CD4-positive, alpha-beta T cell treated with Interleukin-12 subunit alpha and Interleukin-12 subunit beta, for 1 hour (primary cell): ENCODE results near the gene SKI.

Experiments used
- DNase-seq: peaks from one replicate; pipeline ENCODE4 v3.0.0-alpha.2; 2020

Gene SKI

DNA sequence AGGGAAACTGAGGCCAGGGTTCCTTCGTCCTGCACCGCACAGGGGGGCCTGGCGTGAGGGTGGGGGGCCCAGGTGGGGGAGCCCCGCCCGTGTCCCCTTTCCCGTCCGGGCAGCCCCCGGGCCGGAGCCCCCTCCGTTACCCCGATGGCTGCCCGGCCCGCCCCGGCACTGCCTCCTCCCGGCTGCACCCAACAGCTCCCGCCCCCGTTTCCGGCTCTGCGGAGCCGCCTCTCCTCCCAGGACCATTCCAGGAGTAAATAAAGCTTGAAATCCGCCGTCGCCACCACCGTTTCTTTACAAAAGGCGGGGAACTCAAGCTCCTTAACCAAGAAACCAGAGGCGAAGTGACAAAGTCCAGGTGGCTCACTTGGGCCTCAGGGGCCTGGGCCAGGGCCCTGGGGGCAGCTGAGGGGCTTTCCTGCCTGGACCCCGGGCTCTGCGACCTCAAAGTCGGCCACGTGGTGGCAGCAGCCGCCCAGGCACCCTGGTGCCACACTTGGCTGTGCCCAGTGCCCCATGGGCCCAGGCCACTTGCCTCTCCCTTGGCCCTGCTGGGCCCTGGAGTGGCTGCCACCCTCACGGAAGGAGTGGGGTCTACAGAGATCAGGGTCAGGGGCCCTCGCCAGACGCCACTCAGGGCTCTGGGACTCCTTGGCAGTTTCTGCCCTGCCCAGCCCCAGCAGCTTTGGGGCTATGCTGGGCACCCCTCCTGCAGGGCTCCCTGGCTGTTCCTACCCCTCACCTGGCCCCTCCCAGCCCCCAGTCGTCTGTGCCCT lies 33.0 kb upstream of the SKI start:
- peak; percentile 91 for DNase-seq

DNA sequence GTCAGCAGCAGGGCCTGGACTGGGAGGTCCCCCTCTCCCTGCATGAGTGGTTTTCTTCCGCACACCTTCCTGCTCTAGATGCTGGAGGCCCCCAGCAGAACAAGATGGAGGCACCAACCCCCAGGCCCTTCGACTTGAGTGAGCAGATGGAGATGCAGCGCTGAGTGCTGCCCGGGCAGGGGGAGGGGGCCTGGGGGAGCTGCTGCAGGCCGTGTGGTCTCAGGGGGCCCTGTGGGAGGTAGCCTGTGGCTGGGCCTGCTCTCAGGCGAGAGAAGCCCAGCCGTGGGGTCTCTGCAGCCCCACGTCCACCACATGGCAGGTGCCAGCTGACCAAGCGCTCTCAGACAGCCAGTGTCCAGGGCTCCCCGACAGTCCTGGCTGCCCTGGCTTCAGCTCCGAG lies 32.3 kb upstream of the SKI start:
- no peak for DNase-seq

DNA sequence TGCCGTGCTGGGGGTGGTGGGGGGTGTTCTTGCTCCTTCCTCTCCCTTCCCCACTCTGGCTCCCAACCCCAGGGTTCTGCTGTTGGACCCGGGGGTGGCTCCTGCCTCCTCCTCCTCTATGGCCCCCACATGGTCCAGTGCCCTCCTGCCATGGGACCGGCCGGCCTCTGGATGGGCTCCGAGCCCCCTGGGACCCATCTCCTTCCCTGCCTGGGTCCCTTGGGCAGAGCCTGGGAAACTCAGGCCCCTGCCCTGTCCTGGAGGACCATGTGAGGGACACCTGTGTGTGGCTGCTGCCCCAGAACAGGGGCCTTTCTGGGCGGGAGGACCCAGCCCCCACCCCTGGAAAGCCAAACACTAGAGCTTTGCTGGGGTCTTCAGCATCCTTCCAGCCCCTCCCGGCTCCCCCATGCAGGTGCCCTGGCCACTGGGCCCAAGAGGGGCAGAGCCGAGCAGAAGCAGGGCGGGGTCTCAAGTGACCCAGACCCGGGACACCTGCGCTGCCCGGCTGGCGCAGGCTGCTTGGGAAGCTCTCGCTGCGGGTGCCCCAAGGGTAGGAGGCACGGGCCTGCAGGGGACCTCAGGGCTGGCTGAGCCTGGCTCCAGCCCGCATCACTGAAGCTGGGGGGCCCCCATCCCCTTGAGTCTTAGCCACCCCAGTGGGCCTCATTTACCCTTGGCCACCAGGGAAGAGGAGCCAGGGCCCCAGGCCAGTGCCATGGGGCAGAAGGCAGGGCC lies 31.0 kb upstream of the SKI start:
- DNase-seq, result no peak

DNA sequence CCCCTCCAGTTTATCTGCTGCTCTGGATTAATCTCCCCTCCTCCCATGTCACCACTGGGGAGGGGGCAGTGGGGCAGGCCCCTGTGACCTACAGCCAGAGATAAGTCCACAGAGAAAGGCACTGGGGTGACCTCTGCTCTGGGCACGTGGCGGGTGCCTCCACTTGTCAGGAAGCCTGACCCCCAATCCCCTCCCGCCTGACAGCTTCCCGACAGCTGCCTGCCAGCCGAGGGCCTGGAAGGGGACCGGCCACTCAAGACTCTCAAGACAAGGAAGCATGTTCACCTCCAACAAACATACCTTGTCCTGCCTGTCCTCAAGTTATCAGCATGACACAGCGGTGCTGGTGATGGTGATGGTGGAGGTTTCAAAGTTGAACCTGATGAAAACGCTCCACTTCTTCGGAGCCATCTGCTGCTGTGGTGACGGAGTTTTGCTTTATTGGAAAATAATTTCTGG lies 30.4 kb upstream of the SKI start:
- no peak for DNase-seq

DNA sequence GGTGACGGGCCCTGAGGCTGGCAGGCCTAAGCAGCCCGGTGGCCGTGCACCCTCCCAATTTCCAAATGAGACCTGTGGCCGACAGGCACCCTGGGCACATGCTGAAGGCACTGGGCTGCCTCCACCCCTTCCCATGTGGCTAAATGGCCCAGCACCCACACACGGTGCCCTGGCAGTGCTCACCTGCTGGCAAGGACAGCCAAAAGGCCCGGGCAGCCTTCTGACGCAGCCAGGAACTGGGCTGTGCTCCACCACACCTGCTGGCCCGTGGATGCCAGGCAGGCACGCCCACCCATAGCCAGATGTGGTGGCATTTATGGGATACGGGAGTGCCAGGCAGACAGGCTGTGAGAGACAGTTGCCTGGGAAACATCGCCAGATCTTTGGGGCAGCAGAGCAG lies 29.5 kb upstream of the SKI start:
- DNase-seq, result no peak

DNA sequence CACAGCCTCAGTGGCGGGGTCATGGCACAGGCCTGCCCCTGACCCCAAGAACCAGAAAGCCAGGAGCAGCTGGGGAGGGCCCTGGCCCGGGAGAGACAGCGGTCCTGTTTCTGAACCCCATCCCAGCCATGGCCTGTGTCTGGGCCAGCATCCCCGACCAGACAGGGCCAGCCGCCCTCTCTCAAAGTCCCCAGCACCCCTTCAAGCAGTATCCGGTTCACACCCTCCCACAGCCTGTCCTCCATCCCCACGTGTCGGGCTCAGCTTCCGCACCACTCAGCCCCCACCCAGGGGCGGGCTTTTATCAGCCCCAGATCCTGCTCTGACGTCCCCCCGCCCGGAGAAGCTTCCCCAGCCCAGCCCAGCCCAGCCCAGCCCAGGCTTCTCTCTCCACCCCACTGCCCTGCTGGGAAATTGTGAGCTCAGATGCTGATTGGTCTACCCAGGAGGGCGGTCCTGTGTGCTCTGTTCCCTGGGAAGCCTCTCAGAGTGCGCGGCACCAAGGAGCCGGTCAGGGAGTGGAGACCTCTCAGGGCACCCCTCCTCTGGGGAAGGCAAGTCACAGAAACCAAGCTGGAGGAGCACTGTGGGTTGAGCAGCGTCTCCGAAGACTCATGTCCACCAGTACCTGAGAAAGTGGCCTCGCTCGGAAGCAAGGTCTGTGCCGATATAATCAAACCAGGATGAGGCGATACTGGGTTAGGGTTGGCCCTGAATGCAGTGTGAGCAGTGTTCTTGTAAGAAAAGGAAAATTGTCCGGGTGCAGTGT lies 28.9 kb upstream of the SKI start:
- DNase-seq, result peak; percentile 91

DNA sequence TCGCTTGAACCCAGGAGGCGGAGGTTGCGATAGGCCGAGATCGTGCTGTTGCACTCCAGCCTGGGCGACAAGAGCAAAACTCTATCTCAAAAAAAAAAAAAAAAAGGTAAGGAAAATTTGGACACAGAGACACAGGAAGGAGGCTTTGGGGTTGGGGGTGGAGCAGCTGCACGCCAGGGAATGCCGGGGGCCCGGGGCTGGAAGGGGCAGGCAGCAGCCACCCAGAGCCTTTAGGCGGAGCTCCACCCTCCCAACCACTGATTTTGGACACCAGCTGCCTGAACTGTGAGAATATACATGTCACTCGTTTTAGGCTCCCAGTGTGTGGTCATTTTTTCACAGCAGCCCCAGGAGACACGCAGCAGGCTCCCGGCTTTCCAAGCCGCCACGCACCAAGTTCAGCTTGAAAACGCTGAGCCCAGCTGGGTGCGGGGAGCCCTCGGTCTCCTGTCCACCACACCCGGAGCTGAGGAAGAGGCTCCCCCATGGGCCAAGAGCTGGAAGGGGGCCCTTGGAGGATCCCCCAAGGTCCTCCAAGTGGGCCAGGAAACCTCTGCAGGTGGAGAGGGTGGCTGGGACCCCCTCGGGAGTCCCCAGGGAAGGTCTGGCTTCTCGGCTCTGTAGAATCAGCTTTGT lies 27.7 kb upstream of the SKI start:
- DNase-seq, result no peak

DNA sequence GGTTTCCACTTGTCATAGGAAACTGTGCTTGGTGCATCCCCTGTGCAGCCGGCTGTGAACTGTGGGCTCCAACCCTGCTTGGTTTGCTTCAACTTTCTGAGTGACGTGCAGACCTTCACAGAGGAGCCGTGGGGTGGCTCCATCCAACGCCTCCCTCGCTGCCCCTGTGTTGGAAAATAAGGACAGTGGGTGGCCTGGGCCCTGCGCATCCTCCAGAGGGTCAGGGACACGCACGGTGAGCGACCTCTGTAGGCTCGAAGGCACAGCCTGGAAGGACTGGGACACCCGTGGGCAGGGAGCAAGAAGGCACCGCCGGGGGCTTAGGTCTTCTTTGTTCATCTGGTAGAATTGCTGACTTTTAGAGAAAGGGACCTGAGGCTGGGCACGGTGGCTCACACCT lies 27.1 kb upstream of the SKI start:
- DNase-seq, result no peak

DNA sequence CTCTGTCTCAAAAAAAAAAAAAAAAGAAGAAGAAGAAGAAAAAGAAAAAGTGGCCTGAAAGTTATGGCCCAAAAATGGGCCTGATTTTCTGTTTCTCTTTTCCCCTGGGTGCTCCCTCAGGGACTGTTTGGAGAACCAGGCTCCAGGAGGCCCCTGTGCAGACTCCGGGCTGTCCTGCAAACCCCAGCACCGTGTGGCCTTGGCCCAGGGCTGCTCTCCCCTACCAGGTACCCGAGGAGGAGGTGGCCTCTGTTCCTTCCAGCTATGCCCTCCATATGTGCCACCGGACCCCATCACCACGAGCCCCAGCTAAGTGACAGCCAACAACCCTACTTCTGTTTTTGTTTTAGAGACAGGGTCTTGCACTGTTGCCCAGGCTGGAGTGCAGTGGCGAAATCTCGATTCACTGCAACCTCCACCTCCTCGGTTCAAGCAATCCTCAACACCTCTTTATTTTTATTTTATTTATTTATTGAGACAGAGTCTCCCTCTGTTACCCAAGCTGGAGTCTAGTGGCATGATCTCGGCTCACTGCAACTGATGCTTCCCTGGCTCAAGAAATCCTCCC lies 26.0 kb upstream of the SKI start:
- DNase-seq, result no peak

DNA sequence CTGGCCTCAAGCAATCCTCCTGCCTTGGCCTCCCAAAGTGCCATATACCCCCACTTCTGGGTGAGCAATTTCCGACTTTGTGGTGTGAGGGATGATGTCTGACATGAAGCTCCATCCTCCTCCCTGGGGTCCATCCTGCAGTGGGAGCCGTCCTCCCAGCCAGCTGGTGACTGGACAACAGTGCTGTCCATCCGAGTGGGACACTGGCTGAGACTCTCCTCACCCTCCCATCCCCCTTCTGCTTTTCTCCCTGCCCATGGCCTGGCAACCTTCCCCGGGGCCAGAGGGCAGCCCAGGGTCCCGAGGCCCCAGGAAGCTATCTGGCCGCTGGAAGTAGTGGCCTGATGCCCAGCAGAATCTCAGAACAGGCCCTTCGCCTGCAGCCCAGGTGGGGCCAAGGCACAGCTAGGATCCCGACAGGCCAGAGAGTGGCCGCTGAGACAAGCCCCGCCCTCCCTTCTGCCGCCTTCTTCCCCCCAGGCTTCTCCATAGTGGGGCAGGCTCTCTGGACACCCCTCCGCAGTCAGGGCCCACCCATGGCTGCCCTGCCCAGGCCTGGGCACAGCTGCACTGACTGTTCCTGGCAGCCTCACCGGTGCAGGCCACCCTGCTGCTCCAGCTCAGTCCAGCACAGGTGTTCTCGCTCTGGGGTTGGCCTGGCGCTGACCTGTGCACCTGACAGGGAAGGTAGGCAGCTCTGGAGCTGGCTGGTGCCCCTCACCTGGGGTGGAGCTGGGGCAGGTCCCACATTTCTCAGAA lies 25.1 kb upstream of the SKI start:
- DNase-seq, result no peak

DNA sequence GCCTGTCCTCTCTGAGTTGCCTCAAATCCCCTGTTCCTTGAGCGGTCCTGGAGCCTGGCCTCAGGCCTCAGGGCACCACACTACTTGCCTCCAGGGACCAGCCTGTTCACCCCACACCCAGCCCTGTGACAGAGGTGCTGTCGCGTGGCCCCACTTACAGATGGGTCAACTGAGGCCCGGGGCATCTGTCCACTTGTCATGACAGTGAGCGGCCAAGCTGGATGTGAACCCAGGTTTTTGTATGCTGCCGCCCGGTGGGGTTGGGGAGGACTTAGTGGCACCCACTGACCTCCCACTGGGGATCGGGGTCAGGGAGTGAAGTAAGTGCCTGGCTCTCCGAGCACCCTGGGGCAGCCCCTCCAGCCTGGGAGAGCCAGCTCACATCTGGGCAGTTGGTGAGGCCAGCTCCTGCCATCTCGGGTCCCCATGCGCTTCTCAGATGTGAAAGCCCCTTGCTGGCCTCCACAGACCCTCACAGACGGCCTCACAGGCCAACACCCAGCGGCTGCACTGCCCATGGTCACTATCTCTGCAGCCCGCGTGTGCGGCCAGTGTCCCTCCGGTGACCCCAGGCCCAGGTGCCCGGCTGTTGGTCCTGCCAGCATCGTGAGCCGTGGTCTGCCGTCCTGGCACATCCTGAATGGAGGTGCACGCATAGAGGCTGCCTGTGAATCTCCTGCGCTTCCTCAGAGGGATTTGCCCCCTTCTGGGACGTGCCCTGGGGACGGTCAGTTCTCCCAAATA lies 24.3 kb upstream of the SKI start:
- no peak for DNase-seq

DNA sequence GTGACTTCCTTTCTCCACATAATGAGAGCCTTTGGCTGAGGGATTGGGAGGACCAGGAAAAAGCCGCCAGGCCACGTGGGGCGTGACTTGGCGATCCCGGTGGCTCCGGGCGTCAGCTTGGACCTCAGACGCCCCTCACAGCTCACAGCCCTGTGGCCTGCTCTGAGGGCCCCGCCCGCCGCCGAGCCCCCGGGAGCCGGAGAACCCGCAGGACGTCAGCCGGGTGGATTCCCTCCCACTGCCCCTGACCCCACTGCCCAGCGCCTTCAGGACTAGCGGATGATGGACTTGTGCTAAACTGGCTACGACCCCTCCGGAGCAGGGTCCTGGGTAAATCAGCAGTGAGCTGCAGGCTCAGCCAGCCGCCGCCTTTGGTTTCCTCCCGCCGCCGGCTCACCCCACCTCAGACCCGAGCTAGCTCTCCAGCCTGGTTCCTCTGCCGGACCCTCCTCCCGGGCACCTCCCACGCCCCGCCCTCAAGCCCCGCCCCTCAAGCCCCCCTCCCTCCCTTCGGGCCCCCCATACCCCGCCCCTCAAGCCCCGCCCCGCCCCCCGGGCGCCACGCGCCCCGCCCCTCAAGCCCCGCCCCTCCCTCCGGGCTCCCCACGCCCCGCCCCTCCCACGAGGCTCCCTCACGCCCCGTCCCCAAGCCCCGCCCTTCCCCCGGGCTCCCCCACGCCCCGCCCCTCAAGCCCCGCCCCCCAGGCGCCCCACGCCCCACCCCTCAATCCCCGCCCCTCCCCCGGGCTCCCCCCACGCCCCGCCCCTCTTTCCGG lies 23.5 kb upstream of the SKI start:
- peak; percentile 79 for DNase-seq

DNA sequence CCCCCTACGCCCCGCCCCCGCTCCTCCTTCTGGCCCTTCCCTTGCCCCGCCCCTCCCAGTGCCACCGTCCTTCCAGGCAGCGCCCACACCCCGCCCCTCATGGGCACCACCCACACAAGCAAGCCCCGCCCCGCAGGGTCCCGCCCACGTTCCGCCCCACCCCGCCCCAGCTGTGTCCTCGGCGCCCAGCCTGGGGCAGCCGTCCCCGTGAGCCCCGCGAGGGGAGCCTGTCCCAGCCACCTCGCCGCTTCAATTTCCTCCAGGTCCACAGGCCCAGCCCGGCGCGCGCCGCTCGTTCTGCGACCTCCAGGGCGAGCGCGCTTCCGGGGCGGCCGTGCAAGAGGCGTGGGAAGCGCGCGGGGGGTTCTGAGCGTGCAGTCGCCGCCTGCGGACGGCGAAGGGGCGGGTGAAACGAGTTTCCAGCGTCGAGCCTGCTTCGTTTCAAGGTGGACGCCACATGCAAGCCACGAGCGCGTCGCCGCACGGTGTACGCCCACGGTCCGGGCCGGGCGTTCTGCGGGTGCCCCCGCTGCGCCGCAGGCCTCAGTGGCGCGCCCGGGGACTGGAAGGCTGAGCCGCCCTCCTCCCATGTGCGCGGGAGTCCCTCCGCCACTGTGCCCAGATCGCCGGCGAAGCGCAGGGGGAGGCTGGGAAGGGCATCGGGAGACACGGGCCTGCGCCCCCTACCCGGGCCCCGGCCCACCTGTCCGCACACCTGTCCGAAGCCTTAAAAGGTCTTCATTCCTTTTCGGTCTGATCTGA lies 22.7 kb upstream of the SKI start:
- peak; percentile 95 for DNase-seq

DNA sequence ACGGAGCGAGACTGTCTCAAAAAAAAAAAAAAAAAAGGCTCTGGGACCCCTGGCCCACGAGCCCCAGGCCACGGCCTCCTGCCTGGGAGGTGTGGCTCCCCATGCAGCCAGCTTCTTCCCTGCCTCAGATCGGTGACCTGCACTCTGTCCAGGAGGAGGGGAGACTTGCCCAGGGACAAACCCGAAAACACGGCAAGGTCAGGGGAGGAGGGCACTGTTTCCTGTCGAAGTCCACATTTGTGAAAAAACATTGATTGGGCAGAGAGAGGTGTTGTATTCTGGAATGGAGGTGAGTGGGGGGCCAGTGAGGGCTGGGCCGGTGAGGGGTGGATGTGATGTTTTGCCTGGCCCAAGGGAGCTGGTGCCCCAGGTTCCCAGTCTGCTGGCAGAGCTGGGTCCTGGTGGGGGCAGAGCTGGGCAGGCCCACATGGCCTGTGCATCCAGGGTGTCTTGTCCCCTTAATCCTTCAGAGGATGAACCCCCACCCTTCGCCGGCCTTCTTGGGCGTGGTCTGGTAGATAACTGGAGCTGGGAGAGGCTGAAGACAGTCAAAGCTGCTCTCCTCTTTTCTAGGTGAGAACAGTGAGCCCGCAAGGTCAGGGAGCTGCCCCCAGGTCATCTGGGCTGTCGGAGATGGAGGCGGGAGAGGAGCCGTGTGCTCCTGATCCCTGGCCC lies 21.2 kb upstream of the SKI start:
- no peak for DNase-seq

DNA sequence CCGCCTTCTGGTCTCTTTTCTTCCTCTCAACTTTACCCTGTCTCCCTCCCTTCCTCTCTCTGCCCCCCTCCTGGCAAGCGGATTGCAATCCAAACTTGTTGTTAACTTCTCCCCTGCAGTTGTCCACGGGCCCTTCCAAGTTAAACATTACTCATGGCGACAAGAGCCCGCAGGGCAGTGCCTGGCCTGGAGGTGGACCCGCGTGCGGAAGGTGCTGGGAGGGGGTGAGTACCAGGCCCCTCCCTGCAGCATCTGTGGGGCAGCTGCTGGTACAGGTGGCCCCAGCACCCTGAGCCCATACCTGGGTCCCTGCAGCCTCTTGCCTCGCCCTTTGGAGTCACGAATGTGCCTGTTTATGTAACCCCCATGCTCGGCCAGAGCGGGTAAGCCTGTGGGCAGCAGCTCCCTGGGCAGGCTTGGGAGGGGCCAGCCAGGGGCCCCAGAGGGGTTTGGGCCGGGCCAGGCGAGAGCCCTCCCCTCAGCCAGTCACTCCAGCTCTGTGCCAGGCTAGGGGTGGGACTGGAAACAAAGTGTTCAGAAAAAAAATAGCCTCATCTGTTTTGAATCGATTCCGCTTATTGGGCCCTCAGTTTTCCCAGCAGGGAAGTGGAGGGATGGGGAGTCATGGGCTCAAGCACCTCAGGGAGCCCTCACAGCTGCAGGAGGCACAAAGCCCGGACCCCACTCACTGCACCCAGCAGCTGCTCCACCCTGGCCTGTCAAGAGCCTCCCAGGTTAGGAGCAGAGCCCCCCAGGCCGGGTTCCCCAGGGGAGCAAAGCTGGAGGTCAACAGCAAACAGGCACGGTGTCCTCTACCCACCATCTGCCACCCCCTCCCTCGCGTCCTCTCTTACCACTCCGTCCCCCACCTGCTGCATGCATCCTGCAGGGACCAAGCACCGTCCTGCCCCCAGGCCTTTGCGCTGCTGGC lies 19.5 kb upstream of the SKI start:
- DNase-seq, result no peak

DNA sequence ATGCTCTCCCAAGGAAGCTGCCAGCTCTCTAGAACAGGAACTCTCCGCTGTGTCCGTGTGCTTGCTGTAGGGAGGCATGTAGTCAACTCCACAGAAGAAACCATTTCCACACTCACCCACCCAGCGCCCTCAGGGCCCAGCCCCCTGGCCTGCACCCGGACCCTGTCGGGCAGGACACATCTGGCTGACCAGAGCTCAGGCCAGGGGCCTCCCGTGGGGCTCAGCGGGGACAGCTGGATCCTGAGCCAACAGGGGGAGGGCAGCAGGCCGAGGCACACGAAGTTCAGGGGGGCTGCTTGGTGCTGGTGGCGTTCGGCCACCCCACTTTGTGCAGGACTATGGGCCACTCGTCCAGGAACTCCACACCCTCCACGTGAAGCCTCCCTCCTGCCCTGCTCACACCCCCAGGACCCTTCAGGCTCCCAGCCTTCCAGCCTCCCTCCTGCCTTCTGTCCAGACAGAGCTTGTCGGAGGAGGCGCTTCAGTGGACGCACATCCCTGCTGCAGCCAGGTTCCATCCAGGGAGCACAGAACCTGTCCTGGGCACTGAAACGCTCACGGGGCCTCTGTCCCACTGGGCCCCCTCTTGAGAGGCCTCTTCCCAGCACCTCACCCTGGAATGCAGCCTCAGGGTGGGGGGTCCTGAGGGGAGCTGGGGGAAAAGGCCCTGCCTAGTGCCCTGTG lies 18.6 kb upstream of the SKI start:
- no peak for DNase-seq

DNA sequence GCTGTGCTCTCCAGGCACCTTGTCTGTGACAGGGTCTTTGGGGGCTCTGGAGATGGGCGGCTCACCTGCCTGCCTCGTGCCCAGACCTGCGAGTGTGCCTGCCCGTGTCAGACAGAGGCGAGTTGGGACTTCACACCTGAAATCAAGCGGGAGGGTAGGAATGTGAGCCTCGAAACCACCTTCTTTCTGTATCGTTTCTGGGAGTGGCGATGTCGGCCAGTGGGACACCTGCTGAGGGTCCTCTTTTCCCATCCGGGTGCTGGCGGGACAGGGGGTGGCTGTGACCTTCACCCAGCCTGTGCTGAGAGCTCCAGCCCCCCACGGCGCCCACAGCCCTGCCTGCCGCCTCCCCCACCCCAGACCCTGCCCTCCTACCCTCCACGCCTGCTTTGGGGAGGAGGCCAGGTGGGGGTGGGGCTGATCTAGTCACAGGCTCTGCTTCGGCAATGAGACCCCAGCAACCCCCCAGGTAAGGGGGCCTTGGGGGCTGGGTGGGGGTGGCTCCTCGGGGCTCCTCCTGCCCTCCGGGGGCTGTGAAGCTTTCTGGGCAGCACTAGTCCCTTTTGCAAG lies 17.9 kb upstream of the SKI start:
- no peak for DNase-seq
